IPS-NIHi7 (cell line): ENCODE measurements around the gene ABHD17C.
"Not testable (repeated sequence)": the region's sequence is repeated elsewhere in the genome, so short reads cannot be mapped to it uniquely, and the experiment has no call there.

Experiments used
- DNase-seq: peaks from one replicate; pipeline ENCODE4 v3.0.0; 2012; ENCODE audit warnings: mixed read lengths; ENCODE audit errors: extremely low spot score

Gene ABHD17C

GRCh38 chr15:80695099-80695910, at the start of gene ABHD17C:
Gene ABHD17C, plus strand, starts transcription at chr15:80695310. Its CDS starts 120 bp downstream, at chr15:80695430.
- peak; percentile 80 for DNase-seq

GRCh38 chr15:80645494-80646065, 49.5 kb upstream of the ABHD17C start:
- no peak for DNase-seq

GRCh38 chr15:80647424-80647823, 47.7 kb upstream of the ABHD17C start:
- DNase-seq: not testable (repeated sequence)

GRCh38 chr15:80654299-80654698, 40.8 kb upstream of the ABHD17C start:
- peak; percentile 31 for DNase-seq

GRCh38 chr15:80659375-80659774, 35.7 kb upstream of the ABHD17C start:
- DNase-seq: no peak

GRCh38 chr15:80660119-80660518, 35.0 kb upstream of the ABHD17C start:
- peak; percentile 76 for DNase-seq

- DNase-seq: no peak
These were observed 33.0 kb upstream of the ABHD17C start for GRCh38 chr15:80662129-80662528.

- DNase-seq: no peak
These were observed 32.2 kb upstream of the ABHD17C start for GRCh38 chr15:80662757-80663553.

- DNase-seq: no peak
These were observed 30.0 kb upstream of the ABHD17C start for GRCh38 chr15:80665151-80665550.

GRCh38 chr15:80667936-80668335, 27.2 kb upstream of the ABHD17C start:
- DNase-seq: no peak

GRCh38 chr15:80668546-80669236, 26.4 kb upstream of the ABHD17C start:
- DNase-seq: no peak

GRCh38 chr15:80669663-80670273, 25.3 kb upstream of the ABHD17C start:
- no peak for DNase-seq

GRCh38 chr15:80673561-80674244, 21.4 kb upstream of the ABHD17C start:
- peak; percentile 39 for DNase-seq

- no peak for DNase-seq
These were observed 20.9 kb upstream of the ABHD17C start for GRCh38 chr15:80674245-80674614.

GRCh38 chr15:80677041-80677440, 18.1 kb upstream of the ABHD17C start:
- no peak for DNase-seq

GRCh38 chr15:80679167-80679803, 15.8 kb upstream of the ABHD17C start:
- no peak for DNase-seq

- DNase-seq: no peak
These were observed 15.3 kb upstream of the ABHD17C start for GRCh38 chr15:80679804-80680175.

GRCh38 chr15:80682201-80682600, 12.9 kb upstream of the ABHD17C start:
- no peak for DNase-seq

- DNase-seq: no peak
These were observed 10.4 kb upstream of the ABHD17C start for GRCh38 chr15:80684697-80685096.

GRCh38 chr15:80685628-80686027, 9.5 kb upstream of the ABHD17C start:
- no peak for DNase-seq
